ENCODE measurements around the gene ARHGAP35.
"Not testable (repeated sequence)": the region's sequence is repeated elsewhere in the genome, so short reads cannot be mapped to it uniquely, and the experiment has no call there.

Gene ARHGAP35

DNA sequence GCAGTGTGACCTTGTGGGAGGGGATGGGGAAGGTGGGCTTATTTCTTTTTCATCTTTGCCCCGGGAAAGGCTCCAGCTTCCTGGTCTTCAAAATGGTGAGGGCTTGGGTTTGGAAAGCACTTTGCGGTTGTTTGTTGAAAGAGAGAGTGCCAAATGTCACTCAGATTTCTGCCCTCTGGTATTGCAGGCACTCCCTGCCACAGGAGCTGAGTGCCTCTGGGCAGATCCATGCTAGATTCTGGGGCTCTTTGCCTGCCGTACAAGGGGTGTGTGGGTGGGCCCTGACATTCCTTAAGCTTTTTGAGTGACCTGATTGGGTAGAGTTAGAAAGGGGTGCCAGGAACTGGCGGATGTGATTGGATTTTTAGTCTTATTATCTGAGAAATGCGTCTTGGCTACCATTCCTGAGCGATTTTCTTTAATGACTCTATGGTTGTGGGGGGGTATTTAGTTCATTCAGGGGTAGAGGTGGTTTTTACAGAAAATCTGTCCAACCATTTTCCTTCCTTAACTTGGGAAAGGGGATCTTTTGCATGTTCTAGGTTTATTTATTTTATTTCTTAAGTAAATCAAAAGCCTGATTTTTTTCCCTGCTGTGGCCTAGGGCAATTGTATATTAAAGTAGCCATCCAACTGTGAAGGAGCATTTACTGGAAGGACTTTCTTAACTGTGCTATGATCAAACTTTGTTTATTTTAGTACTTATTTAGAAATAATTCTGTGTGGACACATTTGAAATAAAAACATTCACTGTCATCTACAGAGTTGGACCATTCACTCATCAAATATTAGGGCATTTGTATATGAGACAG lies 3.2 kb downstream of the ARHGAP35 start:
- no peaks in the 10 kb centered on the region for H3K9me3 Mint-ChIP-seq
- TF ChIP-seq, protein P1, sequence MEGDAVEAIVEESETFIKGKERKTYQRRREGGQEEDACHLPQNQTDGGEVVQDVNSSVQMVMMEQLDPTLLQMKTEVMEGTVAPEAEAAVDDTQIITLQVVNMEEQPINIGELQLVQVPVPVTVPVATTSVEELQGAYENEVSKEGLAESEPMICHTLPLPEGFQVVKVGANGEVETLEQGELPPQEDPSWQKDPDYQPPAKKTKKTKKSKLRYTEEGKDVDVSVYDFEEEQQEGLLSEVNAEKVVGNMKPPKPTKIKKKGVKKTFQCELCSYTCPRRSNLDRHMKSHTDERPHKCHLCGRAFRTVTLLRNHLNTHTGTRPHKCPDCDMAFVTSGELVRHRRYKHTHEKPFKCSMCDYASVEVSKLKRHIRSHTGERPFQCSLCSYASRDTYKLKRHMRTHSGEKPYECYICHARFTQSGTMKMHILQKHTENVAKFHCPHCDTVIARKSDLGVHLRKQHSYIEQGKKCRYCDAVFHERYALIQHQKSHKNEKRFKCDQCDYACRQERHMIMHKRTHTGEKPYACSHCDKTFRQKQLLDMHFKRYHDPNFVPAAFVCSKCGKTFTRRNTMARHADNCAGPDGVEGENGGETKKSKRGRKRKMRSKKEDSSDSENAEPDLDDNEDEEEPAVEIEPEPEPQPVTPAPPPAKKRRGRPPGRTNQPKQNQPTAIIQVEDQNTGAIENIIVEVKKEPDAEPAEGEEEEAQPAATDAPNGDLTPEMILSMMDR (IDR thresholded peaks at IDR 0.05; ENCODE audit: unreplicated experiment in 3 of 3): no peak
- H3K4me1 Mint-ChIP-seq: peaks cover 36% of the 10 kb centered on the region
- H3K27ac Mint-ChIP-seq: no peak overlapping the region
- H3K36me3 Mint-ChIP-seq (ENCODE audit: low read depth): peaks cover 5% of the 10 kb centered on the region
- no peak overlapping the region for H3K4me3 Mint-ChIP-seq
- no peaks in the 10 kb centered on the region for H3K27me3 Mint-ChIP-seq (ENCODE audit: low read depth)

DNA sequence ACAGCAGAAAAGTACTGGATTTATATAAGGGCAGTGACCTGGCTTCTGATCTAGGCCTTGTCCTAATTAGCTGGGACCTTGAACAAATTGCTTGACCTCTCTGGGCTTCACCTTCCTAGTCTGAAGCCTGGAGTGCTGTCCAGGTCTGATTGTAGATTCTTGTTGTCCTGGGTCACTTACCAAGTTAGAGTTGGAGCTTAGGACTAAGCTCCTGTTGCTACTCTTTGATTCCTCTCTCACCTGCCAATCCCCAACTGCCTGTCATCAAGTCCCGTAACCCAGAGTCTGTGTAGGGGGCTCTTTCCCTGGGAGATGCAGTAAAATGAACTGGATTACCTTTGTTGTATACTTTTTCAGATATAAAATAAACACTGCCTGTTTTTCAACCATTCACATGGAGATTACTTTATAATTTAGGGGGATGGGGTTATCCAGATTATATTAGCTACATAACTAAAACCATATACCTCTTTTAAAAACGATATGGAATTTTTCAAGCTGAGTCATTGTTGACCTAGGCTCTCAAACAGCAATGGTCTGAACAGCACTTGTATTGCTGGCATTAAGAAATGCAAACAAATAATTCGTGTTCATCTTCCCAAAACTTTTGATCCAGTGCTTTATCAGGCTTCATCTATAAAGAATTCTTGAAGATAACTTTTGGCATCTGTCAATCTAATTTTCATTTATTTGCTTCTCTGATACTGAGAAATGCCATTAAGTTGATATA lies 5.8 kb downstream of the ARHGAP35 start:
- Mint-ChIP-seq H3K4me1 (peaks cover 31% of the 10 kb centered on the region), H3K36me3 (ENCODE audit: low read depth) (peaks cover 5% of the 10 kb centered on the region), H3K27ac (peak overlapping the region in 2 of 3 experiments; percentile 3 to 24), H3K4me3 (no peak overlapping the region), H3K27me3 (ENCODE audit: low read depth) (no peaks in the 10 kb centered on the region), H3K9me3 (no peaks in the 10 kb centered on the region)
- TF ChIP-seq, protein P1 (IDR thresholded peaks at IDR 0.05; ENCODE audit: unreplicated experiment in 3 of 3): no peak

DNA sequence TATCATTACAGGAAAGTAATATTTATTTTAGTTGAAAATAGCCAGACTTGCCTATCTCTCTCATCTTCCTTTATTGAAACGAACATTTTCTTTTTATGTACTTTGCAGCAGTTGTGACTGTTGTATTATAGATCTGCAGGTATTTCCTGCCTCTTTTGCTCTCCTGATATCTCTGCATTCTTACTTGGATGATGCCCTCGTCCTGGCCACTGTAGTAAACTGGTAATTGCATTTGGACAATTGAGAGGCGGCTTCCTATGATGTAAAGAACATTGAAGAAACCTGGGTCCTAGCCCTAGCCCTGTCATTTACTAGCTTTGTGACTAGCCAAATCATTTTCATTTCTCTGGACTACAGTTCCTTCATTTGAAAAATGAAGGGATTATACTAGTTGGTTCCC lies 6.4 kb downstream of the ARHGAP35 start:
- Mint-ChIP-seq H3K27me3 (ENCODE audit: low read depth) (no peaks in the 10 kb centered on the region), H3K9me3 (no peaks in the 10 kb centered on the region), H3K27ac (peak overlapping the region in 2 of 3 experiments; percentile 7 to 36), H3K4me3 (no peak overlapping the region), H3K36me3 (ENCODE audit: low read depth) (peaks cover 5% of the 10 kb centered on the region), H3K4me1 (peaks cover 31% of the 10 kb centered on the region)
- TF ChIP-seq, protein P1 (IDR thresholded peaks at IDR 0.05; ENCODE audit: unreplicated experiment in 3 of 3): no peak

DNA sequence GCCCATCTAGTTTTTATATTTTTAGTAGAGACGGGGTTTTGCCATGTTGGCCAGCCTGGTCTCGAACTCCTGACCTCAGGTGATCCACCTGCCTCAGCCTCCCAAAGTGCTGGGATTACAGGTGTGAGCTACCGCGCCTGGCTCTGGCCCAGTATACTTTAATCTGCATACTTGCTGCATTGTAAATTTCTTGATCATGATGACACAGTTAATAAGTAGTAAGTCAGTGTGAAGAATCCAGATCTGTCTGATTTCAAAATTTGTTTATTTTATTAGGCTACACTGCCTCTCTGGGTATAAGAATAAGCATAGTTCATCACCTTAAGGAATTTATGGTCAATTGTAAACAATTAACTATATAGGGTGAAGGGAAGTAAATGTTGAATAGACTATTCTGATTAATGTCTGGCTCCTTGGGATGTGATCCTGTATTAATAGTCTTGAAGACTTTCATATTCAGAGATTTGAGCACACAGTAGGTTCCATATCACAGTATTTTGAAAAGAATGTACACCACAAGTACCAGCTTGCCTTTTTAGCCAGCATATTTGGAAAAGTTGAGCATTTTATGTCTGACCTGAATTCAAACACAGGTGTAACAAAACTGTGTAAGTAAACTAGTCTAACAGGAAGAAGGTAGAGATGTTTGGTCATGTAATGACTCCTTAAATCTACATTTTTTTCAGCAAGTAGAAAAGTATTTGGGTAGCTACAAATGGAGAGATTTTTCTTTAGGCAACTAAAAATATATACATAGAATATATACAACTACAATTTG lies 7.4 kb downstream of the ARHGAP35 start:
- Mint-ChIP-seq H3K27ac (peak overlapping the region in 2 of 3 experiments; percentile 21 to 23), H3K4me3 (no peak overlapping the region), H3K27me3 (ENCODE audit: low read depth) (no peaks in the 10 kb centered on the region), H3K4me1 (peaks cover 31% of the 10 kb centered on the region), H3K36me3 (ENCODE audit: low read depth) (peaks cover 5% of the 10 kb centered on the region), H3K9me3 (no peaks in the 10 kb centered on the region)
- TF ChIP-seq, protein P1 (IDR thresholded peaks at IDR 0.05; ENCODE audit: unreplicated experiment in 3 of 3): no peak

DNA sequence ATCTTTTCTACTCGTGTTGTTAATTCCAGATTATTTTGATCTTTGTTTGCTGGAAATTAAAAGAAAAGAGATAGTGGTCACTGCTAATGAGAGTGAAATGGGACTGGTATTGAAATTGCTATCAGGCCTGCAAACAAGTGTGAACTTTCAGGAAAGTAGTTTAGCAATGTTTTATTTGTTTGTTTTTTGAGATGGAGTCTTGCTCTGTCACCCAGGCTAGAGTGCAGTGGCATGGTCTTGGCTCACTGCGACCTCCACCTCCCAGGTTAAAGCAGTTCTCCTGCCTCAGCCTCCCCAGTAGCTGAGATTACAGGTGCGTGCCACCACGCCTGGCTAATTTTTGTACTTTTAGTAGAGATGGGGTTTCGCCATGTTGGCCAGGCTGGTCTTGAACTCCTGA lies 10.4 kb downstream of the ARHGAP35 start:
- not testable (repeated sequence) for H3K36me3 Mint-ChIP-seq (ENCODE audit: low read depth); H3K9me3 Mint-ChIP-seq; H3K27me3 Mint-ChIP-seq (ENCODE audit: low read depth); H3K27ac Mint-ChIP-seq; H3K4me3 Mint-ChIP-seq
- peaks cover 18% of the 10 kb centered on the region for H3K4me1 Mint-ChIP-seq

DNA sequence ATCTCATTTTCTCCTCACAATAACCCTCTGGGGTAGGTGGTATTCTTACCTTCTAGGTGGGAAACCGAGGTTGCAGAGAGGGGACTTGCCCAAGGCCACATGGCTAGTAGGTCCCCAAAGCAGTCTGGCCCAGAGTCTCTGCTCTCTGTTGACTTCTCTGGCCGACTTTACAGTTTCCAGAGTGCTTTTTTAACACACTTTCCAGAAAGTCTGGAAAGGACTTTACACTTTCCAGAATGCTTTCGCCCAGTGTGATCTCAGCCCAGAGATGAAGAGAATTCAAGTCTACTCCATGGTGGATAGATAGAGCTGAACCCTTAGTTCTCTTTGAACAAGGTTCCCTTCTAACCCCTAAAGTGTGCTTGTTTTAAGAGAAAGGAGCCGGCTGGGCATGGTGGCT lies 12.2 kb downstream of the ARHGAP35 start:
- Mint-ChIP-seq H3K4me1 (peaks cover 6% of the 10 kb centered on the region), H3K27me3 (ENCODE audit: low read depth) (no peaks in the 10 kb centered on the region)

More for the DNA sequence above, 12.2 kb downstream of the ARHGAP35 start:
- peaks cover 10% of the 10 kb centered on the region for H3K36me3 Mint-ChIP-seq (ENCODE audit: low read depth)
- no peaks in the 10 kb centered on the region for H3K9me3 Mint-ChIP-seq
- H3K27ac Mint-ChIP-seq: no peak overlapping the region
- TF ChIP-seq, protein P1 (IDR thresholded peaks at IDR 0.05; ENCODE audit: unreplicated experiment in 3 of 3): no peak
- no peak overlapping the region for H3K4me3 Mint-ChIP-seq

Measured in nephron (organoid).